Right hindlimb (tissue), 1 donor: Measurements from ENCODE around the gene OLIG3.

Experiments used
- DNase-seq: peaks from one replicate; pipeline ENCODE4 v3.0.0-alpha.2; 2018

OLIG3 gene

DNA sequence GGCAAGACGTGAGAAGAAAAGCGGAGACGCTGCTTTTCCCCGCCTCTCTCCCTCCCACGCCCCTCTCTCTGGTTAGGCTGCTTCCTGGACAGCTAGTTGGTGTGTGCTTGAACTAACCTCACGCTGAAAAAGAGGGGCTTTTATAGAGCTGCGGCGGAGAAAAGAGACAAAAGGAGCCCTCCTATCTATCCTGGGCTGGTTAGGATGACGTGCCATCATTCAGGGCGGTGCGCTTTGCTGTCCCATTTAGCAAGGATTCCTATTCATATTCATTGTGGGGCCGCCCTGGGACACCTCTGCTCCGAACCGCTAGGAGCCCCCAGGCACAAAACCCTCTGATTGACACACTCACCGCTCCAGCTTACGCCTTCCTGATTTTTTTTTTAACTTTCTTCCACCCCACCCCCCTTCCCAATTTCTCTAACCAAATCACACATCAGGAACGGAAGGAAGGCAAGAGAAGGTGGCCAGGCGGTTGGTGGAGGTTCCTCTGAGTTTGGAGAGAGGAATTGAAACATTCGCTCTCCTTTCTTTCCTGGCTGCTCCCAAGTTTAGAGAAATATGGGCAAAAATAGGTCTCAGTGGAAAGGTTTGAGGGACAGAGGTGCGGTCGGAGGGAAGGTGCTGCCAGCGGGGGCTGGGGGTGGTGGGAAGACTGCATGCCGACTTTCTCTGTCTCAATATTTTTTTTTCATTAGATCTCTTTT, at the start of gene OLIG3:
OLIG3 (minus strand) TSS at position 114 of the 707 bp plus-strand sequence. CDS start 224 bp downstream, outside the sequence.
- no peak for DNase-seq

DNA sequence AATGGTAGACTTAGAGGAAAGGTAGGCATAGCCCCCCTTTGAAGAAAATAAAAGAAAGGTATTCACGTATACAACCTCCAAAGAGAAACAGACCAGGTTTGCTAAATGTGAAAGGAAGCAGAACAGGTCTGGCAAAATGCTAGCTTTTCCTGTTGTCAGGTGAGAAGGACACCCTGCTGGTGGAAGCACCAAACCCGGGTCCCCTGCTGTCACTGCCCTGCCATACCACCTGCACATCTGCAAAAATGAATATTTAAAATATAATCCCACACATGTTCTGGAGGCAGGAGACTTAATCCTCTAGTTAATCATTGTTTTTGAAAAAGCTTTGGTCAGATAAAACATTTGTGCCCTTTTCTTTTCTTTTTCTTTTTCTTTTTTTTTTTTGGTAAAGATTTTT, 48.9 kb upstream of the OLIG3 start:
- no peak for DNase-seq

DNA sequence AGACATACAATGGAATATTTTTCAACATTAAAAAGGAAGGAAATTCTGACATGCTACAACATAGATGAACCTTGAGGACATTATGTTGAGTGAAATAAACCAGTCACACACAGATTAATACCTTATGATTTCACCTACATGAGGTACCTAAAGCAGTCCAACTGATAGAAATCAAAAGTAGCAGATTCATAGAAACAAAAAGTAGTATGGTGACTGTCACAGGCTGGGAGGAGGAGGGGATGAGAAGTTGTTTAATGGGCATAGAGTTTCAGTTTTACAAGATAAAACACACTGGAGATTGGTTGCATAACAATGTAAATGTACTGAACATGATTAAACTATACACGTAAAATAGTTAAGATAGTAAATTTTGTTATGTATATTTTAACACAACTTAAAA, 48.5 kb upstream of the OLIG3 start:
- no peak for DNase-seq

- no peak for DNase-seq
Measured at GRCh38 chr6:137541534-137542063, 47.4 kb upstream of the OLIG3 start.

DNA sequence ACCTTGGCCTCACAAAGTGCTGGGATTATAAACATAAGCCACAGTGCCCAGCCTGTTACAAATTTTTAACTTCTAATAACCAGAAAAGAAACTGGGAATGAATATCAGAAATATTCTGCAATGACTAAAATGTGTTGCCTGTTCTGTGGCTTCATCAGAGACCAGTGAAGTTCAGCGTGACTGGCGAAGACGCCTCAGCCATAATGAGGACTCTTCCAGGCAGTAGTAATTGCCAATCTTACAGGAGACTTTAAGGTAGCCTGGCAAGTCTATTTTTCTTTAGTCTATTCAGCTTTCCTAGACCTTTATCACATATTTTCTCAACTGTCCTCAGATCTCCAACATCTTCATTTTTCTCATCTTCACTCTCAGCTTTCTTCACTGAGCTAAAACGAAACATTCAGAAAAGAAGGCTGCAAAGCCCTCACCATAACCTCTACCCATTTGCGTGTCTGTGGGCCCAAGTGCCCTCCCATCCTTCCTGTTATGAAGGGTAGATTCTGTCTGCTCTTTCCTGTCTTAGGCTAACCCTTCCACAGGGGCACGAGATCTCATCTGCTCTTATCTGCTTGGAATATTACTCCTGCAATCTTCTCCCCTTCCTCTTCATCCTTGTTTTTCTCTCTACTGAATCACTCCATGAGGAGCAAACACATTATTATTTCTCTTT, 42.0 kb upstream of the OLIG3 start:
- DNase-seq, result no peak

DNA sequence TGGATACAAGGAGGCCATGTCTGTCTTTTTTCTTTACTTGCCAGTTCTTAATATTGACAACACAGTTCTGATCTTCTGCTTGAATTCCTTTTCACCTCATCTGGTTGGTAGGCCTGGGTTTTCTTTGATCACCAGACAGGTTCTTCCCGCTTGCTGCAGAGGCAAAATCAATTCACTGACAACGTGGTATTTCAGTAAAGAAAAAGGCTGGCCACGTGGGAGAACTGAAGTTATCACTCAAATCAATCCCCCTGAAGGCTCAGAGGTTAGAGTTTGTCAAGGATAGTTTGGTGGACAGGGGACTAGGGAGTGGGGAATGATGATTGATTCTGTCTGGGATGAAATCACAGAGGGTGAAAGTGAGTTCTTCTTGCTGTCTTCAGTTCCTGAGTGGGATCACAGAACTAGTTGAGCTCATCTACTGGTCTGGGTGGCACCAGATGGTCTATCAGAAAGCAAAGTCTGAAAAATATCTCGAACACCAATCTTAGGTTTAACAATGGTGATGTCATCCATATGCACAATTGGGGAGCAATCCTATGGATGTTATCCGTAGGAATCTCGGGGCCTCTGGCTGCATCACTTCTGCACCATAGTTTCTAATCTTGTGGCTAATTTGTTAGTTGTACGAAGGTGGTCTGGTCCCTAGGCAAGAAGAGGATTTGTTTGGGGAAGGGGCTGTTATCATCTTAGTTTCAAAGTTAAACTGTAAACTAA, 37.3 kb upstream of the OLIG3 start:
- no peak for DNase-seq

DNA sequence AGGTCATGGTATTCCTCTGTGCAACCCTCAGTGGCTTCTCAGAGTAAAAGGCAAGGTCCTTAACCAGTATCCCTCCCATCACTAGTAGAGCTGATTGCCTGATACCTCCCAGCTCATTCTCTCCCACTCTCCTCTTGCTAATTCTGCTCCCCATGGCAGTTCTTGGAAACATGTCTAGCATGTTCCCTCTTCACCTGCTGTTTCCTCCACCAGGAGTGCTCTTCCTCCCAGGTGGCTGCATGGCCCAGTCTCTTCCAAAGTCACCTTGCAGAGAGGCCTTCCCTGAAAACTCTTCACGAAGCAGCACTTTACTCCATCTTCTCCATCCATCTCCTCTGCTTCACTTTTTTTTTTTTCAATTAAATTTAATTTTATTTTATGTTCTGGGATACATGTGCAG, 36.2 kb upstream of the OLIG3 start:
- DNase-seq, result no peak

DNA sequence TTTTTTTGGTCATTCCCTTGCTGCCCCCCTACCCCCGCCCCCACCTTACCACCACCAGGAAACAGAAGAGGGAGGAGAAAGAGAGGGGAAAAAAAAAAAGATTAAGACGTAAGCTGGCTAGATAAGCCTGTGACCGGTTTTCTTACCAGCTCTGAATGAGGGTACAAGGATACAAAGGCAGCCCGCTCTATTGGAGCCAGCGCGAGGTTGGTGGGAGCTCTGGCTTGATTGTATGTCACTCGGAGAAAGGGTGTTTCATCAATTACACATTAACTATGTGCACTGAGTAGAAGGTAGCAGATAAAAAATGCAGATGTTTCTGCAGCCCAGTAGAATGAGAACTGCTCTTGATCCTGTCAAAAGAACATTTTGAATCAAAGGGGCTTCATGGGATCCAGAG, 28.6 kb upstream of the OLIG3 start:
- no peak for DNase-seq

DNA sequence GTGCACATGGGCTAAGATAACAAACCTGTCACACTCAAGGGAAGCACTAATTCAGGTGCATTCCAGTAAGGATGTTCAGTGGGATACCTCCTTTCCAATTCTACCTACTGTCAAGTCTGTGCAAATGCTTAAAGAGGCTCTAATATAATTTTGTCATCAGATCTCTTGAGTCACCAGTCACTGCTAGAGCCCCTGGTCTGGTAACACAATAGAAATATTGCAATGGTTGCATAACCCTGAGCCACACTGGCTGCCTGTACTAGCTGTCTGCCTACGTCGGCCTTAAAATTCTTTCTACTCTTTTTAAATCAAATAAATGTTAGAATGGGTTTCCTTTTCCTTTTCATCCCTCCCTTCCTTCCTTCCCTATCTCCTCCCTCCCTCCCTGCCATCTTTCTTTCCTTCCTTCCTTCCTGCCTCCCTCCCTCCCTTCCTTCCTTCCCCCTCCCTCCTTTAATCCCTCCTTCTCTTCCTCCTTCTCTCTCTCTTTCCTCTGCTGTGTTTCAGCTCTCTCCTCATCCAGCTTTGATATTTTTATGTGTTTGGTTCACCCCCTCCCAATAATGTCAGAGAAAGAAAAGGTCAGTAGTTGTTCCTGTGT, 28.1 kb upstream of the OLIG3 start:
- no peak for DNase-seq

GRCh38 chr6:137520520-137520919, 26.3 kb upstream of the OLIG3 start:
- no peak for DNase-seq

DNA sequence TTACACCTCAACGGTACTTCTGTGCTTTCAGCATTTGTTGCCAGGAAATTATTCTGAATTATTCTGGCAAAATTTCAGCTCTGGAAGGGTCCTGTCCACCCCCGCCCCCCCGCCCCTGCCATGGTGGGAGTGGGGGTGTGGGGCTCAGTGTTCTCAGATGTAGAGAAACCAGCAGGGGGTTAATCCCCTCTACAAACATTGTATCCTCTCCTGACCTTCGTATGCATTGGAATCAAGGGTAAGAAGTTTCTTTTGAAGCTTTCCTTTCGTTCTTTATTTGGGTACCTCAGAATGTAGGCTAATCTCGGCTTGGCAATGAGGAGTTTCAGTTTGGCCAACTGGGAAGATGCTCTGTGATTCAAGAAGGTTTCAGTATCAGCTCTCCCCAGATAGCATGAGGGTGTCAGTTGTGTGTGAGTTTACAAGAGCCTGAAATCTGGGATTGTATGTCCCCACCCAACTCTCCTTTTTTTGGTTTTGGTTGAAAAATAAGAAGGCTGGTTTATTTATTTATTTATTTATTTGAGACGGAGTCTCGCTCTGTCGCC, 25.5 kb upstream of the OLIG3 start:
- DNase-seq, result no peak

DNA sequence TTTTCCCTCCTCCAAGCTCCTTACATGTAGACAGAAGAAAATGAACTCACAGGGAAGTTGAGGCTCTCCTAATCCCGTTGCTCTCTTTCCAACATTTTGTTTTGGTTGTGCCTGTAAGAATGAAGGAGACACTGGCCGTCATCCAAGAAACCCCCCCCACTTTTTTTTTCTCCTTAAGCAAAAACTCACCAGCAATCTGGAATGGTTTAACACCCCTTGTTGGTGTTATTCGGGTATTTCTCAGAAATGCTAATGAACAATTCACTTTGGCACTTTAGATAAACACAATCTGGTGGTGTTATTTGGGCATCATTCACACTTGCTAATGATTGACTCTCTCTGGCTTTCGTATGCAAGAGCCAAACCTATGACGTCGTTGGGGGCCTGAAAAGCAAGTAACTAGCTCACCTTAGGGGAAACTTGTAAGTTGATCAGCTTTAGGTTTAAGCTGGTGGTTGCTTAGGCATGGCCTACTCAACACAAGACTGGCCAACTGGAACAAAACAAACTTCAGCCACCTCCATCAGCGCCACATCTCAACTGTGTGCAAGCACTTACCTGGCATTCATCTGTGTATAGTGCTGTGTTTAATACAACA, 24.3 kb upstream of the OLIG3 start:
- no peak for DNase-seq

DNA sequence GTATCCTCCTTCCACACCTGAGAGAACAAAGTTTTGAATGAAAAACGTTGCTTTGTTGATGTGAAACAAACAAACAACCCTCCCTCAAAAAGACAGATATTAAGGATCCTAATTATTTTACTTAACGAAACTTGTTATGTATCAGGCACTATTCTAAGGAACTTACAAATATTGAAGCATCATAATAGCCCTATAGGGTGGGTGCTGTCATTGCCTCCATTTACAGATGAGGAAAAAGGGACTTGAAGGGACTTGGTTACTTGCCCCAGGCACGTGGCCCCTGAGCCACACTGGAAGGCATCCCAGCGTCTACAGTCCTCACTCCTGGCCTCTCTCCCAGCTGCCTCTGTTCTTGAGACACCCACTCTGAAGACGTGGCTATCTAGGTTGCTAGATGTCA, 20.2 kb upstream of the OLIG3 start:
- DNase-seq, result no peak

- DNase-seq, result no peak
Measured at GRCh38 chr6:137512757-137513605, 18.8 kb upstream of the OLIG3 start.

DNA sequence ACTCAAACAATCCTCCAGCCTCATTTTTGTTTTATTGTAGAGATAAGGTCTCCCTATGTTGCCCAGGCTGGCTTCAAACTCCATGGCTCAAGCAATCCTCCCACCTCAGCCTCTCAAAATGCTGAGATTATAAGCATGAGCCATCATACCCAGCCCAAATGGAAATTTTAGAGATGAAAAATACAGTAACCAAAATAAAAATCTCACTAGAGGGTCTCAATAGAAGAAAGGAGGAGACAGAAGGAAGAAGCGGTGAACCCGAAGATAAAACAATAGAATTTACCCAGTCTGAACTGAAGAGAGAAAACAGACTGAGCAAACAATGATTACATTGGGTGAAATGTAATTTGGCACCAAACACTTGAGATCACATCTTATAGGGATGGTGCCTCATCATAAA, 16.7 kb upstream of the OLIG3 start:
- DNase-seq, result no peak

DNA sequence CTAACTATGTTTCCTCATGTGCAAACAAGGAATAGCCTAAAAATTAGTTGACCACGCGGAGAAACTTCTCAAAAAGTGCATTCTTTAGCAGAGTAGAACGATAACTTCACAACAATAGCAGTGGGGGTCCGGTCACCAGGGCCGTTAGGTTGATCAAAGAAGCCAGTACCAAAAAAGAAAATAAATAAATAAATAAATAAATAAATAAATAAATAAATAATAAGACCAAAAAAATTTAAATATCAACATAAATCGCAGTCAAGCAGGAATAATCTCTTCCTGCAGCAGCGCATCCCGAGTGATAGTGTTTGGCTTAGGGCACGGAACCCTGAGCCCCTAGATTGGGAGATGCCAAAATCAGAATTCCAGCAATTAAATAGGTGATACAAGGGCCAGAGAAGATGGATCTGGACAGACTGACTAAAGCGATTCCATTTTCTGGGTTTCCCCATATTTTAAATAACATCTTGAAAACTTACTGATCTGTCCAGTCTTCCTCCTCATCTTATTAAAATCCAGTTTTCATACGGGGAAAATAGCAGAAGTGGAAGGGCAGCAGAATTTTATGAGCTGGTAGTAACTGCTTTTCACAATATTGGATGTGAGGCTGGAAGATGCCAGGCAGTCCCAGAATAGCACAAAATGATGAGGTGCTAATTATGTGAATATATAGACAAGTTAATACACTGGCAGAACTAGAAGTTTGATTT, 4.4 kb upstream of the OLIG3 start:
- DNase-seq, result no peak

DNA sequence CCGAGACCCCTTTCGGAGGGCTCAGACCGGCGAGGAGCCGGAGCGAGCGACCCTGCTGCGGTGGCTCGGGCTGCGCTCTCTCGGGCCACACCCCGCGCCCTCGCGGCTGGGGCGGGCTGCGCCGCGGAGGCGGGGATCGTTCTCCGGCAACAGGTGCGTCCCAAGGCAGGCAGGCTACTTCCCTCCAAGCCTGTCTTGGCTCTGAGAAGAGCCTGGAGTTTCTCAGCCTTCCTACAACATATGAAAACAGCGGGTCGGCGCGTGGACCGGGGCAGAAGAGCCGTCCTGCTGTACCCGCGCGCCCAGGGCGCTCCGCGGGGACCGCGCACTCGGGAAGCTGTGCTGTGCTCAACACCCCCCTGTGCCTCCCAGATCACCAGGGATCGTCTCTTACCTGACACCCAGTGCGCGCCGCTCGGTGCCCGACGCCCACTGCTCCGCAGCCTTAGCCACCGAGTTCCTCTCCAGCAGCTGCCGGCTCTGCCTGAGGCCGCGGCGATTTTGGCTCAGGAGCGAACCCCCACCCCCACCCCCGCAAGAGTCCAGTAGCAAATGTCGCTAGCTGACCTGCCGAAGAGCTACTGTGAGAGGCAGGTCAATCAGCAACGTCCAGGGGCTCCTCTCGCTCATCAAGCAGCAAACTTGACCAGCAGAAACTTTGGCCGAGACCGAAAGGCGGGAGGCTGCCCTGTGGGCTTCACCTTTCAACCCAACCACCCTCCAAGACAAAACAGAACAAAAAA, 3.7 kb upstream of the OLIG3 start:
- DNase-seq, result no peak

DNA sequence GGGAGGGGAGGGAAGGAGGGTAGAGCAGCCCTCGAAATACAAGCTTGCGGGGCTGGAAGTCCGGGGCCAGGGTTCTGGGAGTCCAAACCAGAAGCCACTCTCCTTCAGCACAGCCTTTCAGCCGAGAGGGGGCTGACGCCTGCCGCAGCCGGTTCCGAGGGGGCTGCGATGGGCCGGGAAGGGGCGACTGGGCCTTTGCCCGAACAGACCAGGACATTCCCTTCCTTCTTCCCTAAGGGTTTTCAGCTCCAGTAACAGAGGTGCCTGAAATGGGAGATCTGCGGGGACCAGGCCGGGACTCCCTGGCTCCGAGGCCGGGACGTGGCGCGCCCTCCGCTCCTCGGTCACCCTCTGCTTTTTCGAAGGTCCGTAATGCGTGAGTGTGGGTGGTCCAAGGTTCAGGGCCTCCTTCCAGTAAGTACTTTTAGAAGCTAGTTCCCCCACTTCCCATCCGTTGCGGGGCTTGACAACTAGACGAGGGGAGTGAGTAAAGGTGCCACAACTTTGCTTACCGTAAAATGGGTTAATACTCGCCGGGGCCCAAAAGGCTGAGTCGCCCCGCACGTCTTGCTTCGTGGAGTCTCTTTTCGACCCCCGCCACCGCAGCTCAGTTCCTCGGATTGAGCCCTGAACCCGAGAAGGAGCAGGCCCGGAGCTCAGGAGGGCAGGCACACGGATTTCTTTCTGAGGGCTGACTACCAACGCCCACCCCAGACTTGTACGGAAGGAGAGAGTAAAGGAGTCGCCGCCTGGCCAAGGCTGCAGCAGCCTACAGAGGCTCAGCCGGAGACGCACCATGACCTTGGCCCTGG, 2.9 kb upstream of the OLIG3 start:
- no peak for DNase-seq

DNA sequence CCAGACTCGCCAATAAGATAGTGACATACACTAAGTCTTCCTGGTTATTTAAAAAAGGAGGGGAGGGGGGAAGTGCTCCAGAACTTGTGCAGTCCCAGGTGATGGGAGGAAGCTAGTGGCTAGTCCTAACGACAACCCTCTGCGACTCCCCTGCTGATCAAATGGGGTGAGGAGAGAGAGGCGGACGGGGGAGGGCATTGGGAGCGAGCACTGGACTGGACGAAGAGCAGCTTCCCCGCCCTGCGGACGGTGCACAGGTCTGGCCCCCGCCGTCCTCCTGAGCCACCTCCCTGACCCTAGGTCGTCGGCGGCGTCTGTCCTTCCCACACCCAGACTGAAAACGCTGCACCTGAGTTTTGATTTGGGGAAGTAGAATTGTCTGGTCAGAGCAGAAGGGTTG, 2.2 kb upstream of the OLIG3 start:
- no peak for DNase-seq
